Measurements from ENCODE around the gene C16orf95. TPM values are rescaled to one million over a fixed set of nuclear protein-coding genes. Genes with fewer than 3 reads are reported as not detected.

Gene C16orf95
- total RNA-seq, 1 experiment from 2014 or later: 12.0 TPM

GRCh38 chr16:87360862-87361610, 43.8 kb upstream of the C16orf95 start:
- Histone ChIP-seq H3K4me1 (ENCODE audit: low read length) (no peaks in the 10 kb centered on the region), H3K4me2 (ENCODE audit: low read depth, low read length, poor library complexity, severe bottlenecking) (no peak overlapping the region), H3K9me3 (ENCODE audit: low read length) (no peaks in the 10 kb centered on the region), H3K4me3 (ENCODE audit: low read length) (no peak overlapping the region), H3K9ac (ENCODE audit: low read length) (no peak overlapping the region), H3K27ac (ENCODE audit: low read length) (no peak overlapping the region), H3K79me2 (ENCODE audit: low read length) (peaks cover 63% of the 10 kb centered on the region), H3K9me2 (replicated peaks; ENCODE audit: insufficient read depth, low read length) (no peaks in the 10 kb centered on the region), H3K27me3 (ENCODE audit: low read length) (no peaks in the 10 kb centered on the region), H4K20me1 (ENCODE audit: insufficient read depth, low read depth, low read length) (peaks cover 15% of the 10 kb centered on the region; the same call in 1 of the 2 replicates), H2AFZ (ENCODE audit: low read length) (no peak overlapping the region), H3K36me3 (ENCODE audit: insufficient read depth, low read length) (no peaks in the 10 kb centered on the region; the same call in 1 of the 2 replicates)
- DNase-seq: no peak

DNA sequence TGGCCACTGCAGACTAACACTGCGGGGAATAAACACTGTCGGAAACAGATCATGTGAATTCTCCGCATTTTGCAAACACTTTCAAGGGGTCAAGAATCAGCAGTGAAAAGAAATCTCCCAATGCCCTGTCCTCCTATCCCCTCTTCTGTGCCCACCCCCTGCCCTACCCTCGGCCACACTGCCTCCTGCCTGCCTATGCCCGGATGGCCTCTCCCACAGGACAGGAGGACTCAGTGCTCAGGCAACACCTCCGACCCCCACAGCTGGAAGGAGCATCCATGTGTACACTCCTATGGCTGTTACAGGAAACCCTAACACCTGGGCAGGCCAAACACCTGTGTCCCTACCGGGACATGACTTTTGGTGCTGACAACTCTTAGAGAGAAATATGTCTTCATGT, 41.9 kb upstream of the C16orf95 start:
- no peaks in the 10 kb centered on the region for H3K27me3 ChIP-seq (ENCODE audit: low read length)
- no peak overlapping the region for H3K4me2 ChIP-seq (ENCODE audit: low read depth, low read length, poor library complexity, severe bottlenecking)
- H3K9me3 ChIP-seq (ENCODE audit: low read length): no peaks in the 10 kb centered on the region
- no peaks in the 10 kb centered on the region for H3K9me2 ChIP-seq (replicated peaks; ENCODE audit: insufficient read depth, low read length)
- no peak overlapping the region for H3K27ac ChIP-seq (ENCODE audit: low read length)
- H3K4me1 ChIP-seq (ENCODE audit: low read length): no peaks in the 10 kb centered on the region
- H3K79me2 ChIP-seq (ENCODE audit: low read length): peaks cover 61% of the 10 kb centered on the region
- H3K9ac ChIP-seq (ENCODE audit: low read length): no peak overlapping the region
- H4K20me1 ChIP-seq (ENCODE audit: insufficient read depth, low read depth, low read length): peaks cover 9% of the 10 kb centered on the region; the same call in 1 of the 2 replicates
- no peaks in the 10 kb centered on the region; the same call in 1 of the 2 replicates for H3K36me3 ChIP-seq (ENCODE audit: insufficient read depth, low read length)
- no peak overlapping the region for H2AFZ ChIP-seq (ENCODE audit: low read length)
- DNase-seq: no peak
- no peak overlapping the region for H3K4me3 ChIP-seq (ENCODE audit: low read length)

DNA sequence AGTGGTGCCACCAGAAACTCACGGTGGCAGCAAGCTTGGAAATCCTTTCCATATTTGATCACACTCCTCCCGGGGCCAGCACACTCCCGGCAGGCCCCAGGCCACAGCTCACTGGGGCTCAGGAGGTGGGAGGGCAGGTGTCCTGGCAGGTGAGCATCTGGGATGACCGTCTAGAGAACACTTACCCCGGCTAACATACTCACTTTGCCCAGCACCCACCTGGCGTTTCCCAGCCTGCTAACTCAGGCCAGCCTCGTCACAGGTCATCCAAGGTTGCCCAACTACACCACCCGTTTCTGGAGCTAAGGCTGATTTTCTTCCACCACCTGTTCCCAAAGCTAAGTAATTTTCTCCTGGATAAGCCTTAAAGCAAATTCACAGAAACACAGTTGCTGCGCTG, 41.5 kb upstream of the C16orf95 start:
- no peak overlapping the region for H3K9ac ChIP-seq (ENCODE audit: low read length)
- DNase-seq: no peak
- peaks cover 9% of the 10 kb centered on the region; the same call in 1 of the 2 replicates for H4K20me1 ChIP-seq (ENCODE audit: insufficient read depth, low read depth, low read length)
- no peak overlapping the region for H2AFZ ChIP-seq (ENCODE audit: low read length)
- peaks cover 61% of the 10 kb centered on the region for H3K79me2 ChIP-seq (ENCODE audit: low read length)
- H3K9me3 ChIP-seq (ENCODE audit: low read length): no peaks in the 10 kb centered on the region
- H3K4me1 ChIP-seq (ENCODE audit: low read length): no peaks in the 10 kb centered on the region
- no peaks in the 10 kb centered on the region for H3K27me3 ChIP-seq (ENCODE audit: low read length)
- no peak overlapping the region for H3K27ac ChIP-seq (ENCODE audit: low read length)
- no peaks in the 10 kb centered on the region; the same call in 1 of the 2 replicates for H3K36me3 ChIP-seq (ENCODE audit: insufficient read depth, low read length)
- no peak overlapping the region for H3K4me3 ChIP-seq (ENCODE audit: low read length)
- no peaks in the 10 kb centered on the region for H3K9me2 ChIP-seq (replicated peaks; ENCODE audit: insufficient read depth, low read length)
- H3K4me2 ChIP-seq (ENCODE audit: low read depth, low read length, poor library complexity, severe bottlenecking): no peak overlapping the region

- peaks cover 58% of the 10 kb centered on the region for H3K79me2 ChIP-seq (ENCODE audit: low read length)
- no peak overlapping the region for H2AFZ ChIP-seq (ENCODE audit: low read length)
- DNase-seq: no peak
- H3K9me3 ChIP-seq (ENCODE audit: low read length): no peaks in the 10 kb centered on the region
- H3K9ac ChIP-seq (ENCODE audit: low read length): no peak overlapping the region
- H3K4me2 ChIP-seq (ENCODE audit: low read depth, low read length, poor library complexity, severe bottlenecking): no peak overlapping the region
- H3K4me3 ChIP-seq (ENCODE audit: low read length): no peak overlapping the region
- H4K20me1 ChIP-seq (ENCODE audit: insufficient read depth, low read depth, low read length): peaks cover 10% of the 10 kb centered on the region
- H3K27me3 ChIP-seq (ENCODE audit: low read length): no peaks in the 10 kb centered on the region
- no peaks in the 10 kb centered on the region; the same call in 1 of the 2 replicates for H3K36me3 ChIP-seq (ENCODE audit: insufficient read depth, low read length)
- H3K9me2 ChIP-seq (replicated peaks; ENCODE audit: insufficient read depth, low read length): no peaks in the 10 kb centered on the region
- no peaks in the 10 kb centered on the region for H3K4me1 ChIP-seq (ENCODE audit: low read length)
- H3K27ac ChIP-seq (ENCODE audit: low read length): no peak overlapping the region
Measured at GRCh38 chr16:87358250-87358649, 41.1 kb upstream of the C16orf95 start.

- Histone ChIP-seq H3K4me2 (ENCODE audit: low read depth, low read length, poor library complexity, severe bottlenecking) (no peak overlapping the region), H4K20me1 (ENCODE audit: insufficient read depth, low read depth, low read length) (peaks cover 13% of the 10 kb centered on the region), H3K4me1 (ENCODE audit: low read length) (no peaks in the 10 kb centered on the region), H2AFZ (ENCODE audit: low read length) (no peak overlapping the region), H3K9me3 (ENCODE audit: low read length) (no peaks in the 10 kb centered on the region), H3K27ac (ENCODE audit: low read length) (no peak overlapping the region), H3K79me2 (ENCODE audit: low read length) (peaks cover 56% of the 10 kb centered on the region), H3K27me3 (ENCODE audit: low read length) (no peaks in the 10 kb centered on the region), H3K9me2 (replicated peaks; ENCODE audit: insufficient read depth, low read length) (no peaks in the 10 kb centered on the region), H3K4me3 (ENCODE audit: low read length) (no peak overlapping the region), H3K36me3 (ENCODE audit: insufficient read depth, low read length) (no peaks in the 10 kb centered on the region), H3K9ac (ENCODE audit: low read length) (no peak overlapping the region)
- no peak for DNase-seq
Measured at GRCh38 chr16:87356491-87356853, 39.3 kb upstream of the C16orf95 start.

- no peak overlapping the region for H3K9ac ChIP-seq (ENCODE audit: low read length)
- H3K36me3 ChIP-seq (ENCODE audit: insufficient read depth, low read length): no peaks in the 10 kb centered on the region; the same call in 1 of the 2 replicates
- H3K4me1 ChIP-seq (ENCODE audit: low read length): no peaks in the 10 kb centered on the region
- H3K4me3 ChIP-seq (ENCODE audit: low read length): no peak overlapping the region
- H3K9me3 ChIP-seq (ENCODE audit: low read length): no peaks in the 10 kb centered on the region
- no peak for DNase-seq
- peaks cover 4% of the 10 kb centered on the region; the same call in 1 of the 2 replicates for H4K20me1 ChIP-seq (ENCODE audit: insufficient read depth, low read depth, low read length)
- H3K9me2 ChIP-seq (replicated peaks; ENCODE audit: insufficient read depth, low read length): no peaks in the 10 kb centered on the region
- H2AFZ ChIP-seq (ENCODE audit: low read length): no peak overlapping the region
- peaks cover 67% of the 10 kb centered on the region for H3K79me2 ChIP-seq (ENCODE audit: low read length)
- no peak overlapping the region for H3K4me2 ChIP-seq (ENCODE audit: low read depth, low read length, poor library complexity, severe bottlenecking)
- no peak overlapping the region for H3K27ac ChIP-seq (ENCODE audit: low read length)
- H3K27me3 ChIP-seq (ENCODE audit: low read length): no peaks in the 10 kb centered on the region
Measured at GRCh38 chr16:87353613-87354012, 36.4 kb upstream of the C16orf95 start.

DNA sequence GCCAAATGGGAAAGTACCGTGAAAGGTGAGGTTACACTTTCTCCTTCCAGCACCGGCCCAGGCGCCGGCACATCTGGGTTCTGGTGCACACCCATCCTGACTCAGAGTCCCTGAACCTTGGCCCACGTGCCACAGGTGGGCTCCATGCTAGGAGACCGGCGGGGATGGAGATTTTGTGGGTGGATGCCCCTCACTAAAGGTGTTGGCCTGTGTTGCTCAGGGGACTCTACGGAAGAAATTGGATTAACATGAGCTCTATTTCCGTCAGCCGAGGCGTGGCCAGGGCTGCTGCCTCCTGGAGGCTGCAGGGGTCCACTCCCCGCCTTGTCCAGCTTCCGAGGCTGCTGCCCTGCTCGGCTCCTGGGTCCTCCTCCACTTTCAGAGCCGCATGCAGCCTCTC, 35.6 kb upstream of the C16orf95 start:
- H3K36me3 ChIP-seq (ENCODE audit: insufficient read depth, low read length): no peaks in the 10 kb centered on the region; the same call in 1 of the 2 replicates

DNA sequence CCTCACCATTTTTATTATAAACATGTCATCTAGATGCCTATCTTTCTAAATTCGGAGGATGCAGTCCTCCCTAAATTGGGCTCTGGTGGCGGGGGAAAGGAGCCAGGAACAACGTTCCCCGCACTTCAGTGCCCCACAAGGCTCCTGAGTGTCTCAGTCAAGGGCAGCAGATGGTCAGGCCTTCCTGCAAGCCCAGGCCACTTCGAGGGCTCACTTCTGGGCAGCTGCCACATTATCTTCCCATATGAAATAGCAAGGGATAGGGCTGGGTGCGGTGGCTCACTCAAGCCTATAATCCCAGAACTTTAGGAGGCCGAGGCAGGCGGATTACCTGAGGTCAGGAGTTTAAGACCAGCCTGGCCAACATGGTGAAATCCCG, 34.1 kb upstream of the C16orf95 start:
- Histone ChIP-seq H3K27ac (ENCODE audit: low read length) (no peak overlapping the region), H3K4me1 (ENCODE audit: low read length) (no peaks in the 10 kb centered on the region), H3K4me2 (ENCODE audit: low read depth, low read length, poor library complexity, severe bottlenecking) (no peak overlapping the region), H2AFZ (ENCODE audit: low read length) (no peak overlapping the region), H3K27me3 (ENCODE audit: low read length) (no peaks in the 10 kb centered on the region), H3K4me3 (ENCODE audit: low read length) (no peak overlapping the region), H3K36me3 (ENCODE audit: insufficient read depth, low read length) (no peaks in the 10 kb centered on the region; the same call in 1 of the 2 replicates), H3K79me2 (ENCODE audit: low read length) (peaks cover 65% of the 10 kb centered on the region), H3K9me2 (replicated peaks; ENCODE audit: insufficient read depth, low read length) (no peaks in the 10 kb centered on the region), H3K9ac (ENCODE audit: low read length) (no peak overlapping the region), H3K9me3 (ENCODE audit: low read length) (no peaks in the 10 kb centered on the region), H4K20me1 (ENCODE audit: insufficient read depth, low read depth, low read length) (peaks cover 7% of the 10 kb centered on the region; the same call in 1 of the 2 replicates)
- DNase-seq: no peak

More for the DNA sequence above, 35.6 kb upstream of the C16orf95 start:
- Histone ChIP-seq H3K4me3 (ENCODE audit: low read length) (no peak overlapping the region), H3K27ac (ENCODE audit: low read length) (no peak overlapping the region), H3K4me2 (ENCODE audit: low read depth, low read length, poor library complexity, severe bottlenecking) (no peak overlapping the region), H4K20me1 (ENCODE audit: insufficient read depth, low read depth, low read length) (peaks cover 4% of the 10 kb centered on the region; the same call in 1 of the 2 replicates), H3K9me3 (ENCODE audit: low read length) (no peaks in the 10 kb centered on the region), H3K9me2 (replicated peaks; ENCODE audit: insufficient read depth, low read length) (no peaks in the 10 kb centered on the region), H3K79me2 (ENCODE audit: low read length) (peaks cover 66% of the 10 kb centered on the region), H3K9ac (ENCODE audit: low read length) (no peak overlapping the region), H3K27me3 (ENCODE audit: low read length) (no peaks in the 10 kb centered on the region), H2AFZ (ENCODE audit: low read length) (no peak overlapping the region), H3K4me1 (ENCODE audit: low read length) (no peaks in the 10 kb centered on the region)
- no peak for DNase-seq
